C4-2B (cell line): ENCODE data around the gene CCNL2.

Source experiments
- ZFX ChIP-seq: fragments of 450-650 bp; IDR thresholded peaks from 2 replicates; pipeline ENCODE4 v1.6.1; 2017
- TF ChIP-seq, protein P1 (sequence below): fragments of 450-650 bp; conservative IDR thresholded peaks from 2 replicates; pipeline ENCODE4 v1.5.1; 2017; ENCODE audit warnings: mild to moderate bottlenecking

DNA sequence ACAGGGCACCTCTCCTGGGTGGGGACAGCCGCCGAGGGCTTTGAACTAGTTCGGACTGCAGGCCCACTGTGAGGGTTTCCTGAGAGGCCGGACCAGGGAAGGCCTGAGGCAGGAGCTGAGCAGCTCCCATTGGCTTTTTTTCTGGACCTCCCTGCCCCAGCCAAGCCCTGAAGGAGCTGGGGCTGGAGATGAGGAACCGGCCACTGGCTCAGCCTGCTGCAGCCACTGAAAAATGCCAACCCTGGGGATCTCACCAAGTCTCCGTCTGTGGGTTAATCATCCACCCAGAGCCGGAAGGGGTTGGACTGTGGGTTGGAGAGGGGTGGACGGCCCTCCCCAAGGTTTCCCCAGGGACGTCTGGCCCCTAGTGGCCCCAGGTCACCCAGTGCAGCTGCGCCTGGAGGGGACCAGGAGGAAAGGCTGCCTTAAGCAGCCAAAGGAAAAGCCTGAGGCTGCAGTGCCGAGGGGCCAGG is 38.8 kb upstream of the CCNL2 start:
- TF ChIP-seq, protein P1, sequence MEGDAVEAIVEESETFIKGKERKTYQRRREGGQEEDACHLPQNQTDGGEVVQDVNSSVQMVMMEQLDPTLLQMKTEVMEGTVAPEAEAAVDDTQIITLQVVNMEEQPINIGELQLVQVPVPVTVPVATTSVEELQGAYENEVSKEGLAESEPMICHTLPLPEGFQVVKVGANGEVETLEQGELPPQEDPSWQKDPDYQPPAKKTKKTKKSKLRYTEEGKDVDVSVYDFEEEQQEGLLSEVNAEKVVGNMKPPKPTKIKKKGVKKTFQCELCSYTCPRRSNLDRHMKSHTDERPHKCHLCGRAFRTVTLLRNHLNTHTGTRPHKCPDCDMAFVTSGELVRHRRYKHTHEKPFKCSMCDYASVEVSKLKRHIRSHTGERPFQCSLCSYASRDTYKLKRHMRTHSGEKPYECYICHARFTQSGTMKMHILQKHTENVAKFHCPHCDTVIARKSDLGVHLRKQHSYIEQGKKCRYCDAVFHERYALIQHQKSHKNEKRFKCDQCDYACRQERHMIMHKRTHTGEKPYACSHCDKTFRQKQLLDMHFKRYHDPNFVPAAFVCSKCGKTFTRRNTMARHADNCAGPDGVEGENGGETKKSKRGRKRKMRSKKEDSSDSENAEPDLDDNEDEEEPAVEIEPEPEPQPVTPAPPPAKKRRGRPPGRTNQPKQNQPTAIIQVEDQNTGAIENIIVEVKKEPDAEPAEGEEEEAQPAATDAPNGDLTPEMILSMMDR: no peak
- no peak for TF ChIP-seq ZFX
